Activated T-cell treated with anti-CD3 and anti-CD28 coated beads for 24 hours (primary cell): ENCODE results near the gene RPA1.
"Not testable (repeated sequence)": the region's sequence is repeated elsewhere in the genome, so short reads cannot be mapped to it uniquely, and the experiment has no call there.

Experiments
- DNase-seq: peaks from one replicate; pipeline ENCODE4 v3.0.0-alpha.2; 2020; ENCODE audit warnings: low read depth

RPA1 gene

DNA sequence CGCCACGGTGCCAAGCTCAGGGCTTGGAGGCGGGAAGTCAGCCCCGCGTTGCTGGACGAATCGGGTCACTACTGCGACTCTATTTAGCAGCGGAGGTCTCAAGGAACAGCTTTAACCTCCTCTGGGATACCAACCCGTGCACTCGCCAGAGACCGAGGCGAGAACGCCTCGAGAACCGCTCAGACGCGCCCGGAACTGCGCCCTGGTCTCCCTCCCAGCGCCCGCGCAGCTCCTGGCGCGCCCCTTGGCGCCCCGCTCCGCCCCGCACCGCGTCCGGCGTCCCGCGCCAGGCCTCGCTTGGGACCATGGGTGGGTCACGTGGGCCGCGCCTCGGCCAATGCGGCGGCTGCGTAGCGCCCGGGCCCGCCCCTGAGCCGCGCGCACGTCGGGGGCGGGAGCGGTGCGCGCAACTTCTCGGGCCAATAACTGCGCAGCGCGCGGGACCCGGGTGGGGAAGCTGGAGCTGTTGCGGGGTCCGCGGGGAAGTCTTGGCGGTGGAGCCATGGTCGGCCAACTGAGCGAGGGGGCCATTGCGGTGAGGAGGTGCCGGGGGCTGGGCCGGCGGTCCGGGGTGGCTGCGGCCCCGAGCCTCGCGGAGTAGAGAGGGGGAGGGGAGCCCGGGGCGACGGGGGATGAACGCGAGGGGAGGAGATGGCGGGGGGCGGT lies at the start of gene RPA1, which contains the start of gene SMYD4:
RPA1 (plus strand) TSS at position 414 of the 666 bp plus-strand sequence; CDS start at position 503, 89 bp downstream.
SMYD4 (minus strand) TSS at position 311 of the 666 bp plus-strand sequence. CDS start 1,908 bp downstream, outside the sequence.
- peak; percentile 85 for DNase-seq

DNA sequence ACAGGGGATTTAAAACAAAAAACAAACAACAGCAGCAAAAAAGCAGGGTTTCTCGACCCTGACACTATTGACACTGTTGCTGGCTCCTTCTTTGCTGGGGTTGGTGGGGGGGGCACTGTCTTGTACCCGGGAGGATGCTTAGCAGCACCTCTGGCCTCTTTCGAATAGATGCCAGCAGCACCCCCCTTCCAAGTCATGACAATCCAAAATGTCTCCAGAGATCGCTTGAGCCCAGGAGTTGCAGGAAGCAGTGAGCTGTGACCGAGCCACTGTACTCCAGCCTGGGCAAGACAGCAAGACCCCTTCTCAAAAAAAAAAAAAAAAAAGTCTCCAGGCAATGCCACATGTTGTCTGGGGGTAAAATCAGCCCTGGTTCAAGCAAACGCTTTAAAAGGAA lies 47.6 kb upstream of the RPA1 start:
- DNase-seq: no peak

DNA sequence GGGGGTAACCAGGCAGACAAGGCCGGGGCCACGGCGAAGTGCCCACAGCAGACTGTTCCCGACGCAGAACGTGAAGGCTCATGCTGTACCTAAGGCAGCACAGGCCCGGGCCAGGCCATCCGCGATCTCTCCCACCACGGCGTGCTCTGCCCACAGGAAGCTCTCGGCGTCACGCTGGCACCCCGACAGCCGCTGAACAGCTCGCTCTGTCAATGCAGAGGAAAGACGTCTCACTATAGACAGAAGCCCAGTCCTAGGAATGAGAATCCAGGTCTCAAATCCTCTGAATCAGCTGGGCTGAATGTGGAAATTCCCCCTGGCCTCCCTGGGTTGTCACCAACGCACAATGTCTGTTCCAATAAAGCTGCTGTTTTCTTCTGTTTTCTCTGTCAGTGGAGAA lies 46.5 kb upstream of the RPA1 start:
- DNase-seq: no peak

DNA sequence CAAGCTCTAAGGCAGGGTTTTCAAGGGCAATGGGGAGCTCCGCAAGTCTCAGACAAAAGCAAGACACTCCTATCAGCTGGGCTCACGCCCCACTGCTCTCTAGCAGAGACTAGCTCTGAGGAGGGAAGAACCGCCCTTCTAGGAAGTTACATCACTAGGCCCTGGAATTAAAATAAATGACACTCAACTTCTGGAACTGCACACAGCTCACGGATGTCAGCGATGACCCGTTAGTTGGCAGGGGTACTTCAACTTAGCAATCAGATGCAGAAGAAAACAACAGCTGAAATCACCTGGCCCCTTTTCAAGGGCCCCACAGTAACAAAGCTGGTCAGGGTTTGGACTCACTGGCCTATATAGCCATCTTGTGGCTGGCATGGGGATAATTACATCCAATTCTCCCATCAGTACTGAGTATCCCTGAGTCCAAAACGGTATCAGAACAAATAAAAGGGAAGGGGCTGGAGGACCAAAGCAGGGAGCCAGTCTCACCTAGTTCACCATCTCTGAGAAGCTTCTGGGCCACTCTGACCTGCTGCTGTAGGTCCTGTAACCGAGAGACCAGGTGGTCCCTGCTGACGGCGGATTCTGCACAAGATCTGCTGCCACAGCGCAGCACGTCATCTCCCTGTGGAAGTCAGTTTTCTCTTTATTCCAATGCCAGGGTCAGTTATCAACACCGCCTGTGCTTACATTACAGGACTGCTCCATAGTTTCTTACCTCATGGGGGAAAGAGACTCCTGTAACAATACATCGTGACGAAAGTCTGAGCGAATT lies 45.8 kb upstream of the RPA1 start:
- no peak for DNase-seq

DNA sequence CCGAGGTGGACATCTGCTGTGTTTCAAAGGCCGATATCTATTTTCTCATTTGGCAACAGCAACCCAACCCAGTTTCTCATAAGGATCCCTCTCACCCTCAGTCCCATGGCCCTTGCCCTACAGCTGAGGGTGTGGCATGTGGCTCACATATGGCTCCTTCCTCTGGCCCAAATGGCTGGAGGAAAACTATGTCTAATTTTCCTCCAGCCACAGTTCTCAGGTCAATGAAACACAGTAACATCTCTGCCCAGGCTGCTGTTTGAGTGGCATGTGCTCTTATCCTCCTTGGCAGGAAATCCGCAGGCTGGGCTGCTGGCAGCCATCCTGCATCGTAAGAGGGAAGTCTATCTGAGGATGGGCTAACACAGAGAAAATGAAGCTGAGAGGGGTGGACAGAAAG lies 43.9 kb upstream of the RPA1 start:
- no peak for DNase-seq

DNA sequence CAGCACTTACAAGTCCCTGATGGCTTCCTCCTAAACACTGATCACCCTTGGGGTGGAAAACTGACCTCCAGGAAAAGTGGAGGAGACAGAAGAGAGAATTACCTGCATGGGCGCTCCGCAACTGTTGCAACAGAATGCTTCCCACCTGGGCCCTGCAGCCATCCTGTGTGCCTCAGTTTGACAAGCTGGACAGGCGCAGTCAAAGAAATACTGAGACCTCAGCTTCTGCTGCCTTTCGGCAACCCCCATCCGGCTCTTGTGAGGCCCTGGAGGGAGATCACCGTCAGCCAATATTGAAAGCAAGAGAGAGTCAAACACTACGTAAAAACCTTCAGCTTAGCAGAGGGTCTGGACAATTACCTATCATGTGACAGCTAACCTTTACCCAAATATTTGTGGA lies 43.1 kb upstream of the RPA1 start:
- no peak for DNase-seq

DNA sequence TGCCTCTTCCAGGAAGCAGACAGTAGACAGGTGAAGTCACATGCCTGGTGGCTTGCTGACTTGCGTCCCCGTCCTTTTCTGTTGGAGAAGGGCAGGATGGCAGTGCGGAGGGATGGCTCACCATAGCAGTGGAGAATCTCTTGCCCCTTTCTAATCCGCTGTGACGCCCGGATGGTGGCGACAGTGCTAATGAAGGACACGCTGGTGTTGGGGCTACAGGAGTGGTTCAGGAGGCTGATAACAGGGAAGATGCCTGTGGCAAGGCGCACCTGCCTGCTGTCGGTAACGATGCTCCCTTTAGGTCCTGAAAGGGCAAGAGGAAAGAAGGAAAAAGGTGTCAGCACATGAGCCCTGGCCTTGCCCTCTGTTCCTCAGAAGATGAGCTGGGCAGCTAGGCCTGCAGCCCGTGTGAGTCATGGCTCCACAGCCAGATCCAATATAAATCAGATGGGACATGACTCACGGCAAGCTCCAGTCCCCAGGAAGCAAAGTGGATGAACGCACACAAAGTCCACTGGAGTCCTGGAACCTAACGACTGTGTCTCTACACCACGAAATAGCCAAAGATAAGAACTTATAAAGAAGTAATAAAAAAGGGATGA lies 42.4 kb upstream of the RPA1 start:
- no peak for DNase-seq

DNA sequence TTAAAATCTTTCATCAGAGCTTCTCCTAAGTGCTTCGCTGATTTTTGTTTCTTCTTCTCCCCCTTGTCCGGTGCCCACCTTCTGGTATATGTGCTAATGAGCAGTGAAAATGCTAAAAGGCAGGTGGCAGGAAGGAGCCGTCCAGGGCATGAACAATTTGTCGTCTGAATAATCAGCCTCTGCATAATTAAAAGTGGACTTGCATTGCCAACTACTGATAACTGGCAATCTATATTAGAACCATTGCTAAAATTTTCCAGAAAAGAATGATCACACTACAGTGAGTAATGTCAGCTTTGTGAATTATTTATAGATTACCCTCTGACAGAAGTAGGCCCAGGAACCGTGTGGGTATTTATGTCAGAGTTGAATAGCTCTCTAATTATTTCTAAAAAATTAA lies 39.9 kb upstream of the RPA1 start:
- no peak for DNase-seq

DNA sequence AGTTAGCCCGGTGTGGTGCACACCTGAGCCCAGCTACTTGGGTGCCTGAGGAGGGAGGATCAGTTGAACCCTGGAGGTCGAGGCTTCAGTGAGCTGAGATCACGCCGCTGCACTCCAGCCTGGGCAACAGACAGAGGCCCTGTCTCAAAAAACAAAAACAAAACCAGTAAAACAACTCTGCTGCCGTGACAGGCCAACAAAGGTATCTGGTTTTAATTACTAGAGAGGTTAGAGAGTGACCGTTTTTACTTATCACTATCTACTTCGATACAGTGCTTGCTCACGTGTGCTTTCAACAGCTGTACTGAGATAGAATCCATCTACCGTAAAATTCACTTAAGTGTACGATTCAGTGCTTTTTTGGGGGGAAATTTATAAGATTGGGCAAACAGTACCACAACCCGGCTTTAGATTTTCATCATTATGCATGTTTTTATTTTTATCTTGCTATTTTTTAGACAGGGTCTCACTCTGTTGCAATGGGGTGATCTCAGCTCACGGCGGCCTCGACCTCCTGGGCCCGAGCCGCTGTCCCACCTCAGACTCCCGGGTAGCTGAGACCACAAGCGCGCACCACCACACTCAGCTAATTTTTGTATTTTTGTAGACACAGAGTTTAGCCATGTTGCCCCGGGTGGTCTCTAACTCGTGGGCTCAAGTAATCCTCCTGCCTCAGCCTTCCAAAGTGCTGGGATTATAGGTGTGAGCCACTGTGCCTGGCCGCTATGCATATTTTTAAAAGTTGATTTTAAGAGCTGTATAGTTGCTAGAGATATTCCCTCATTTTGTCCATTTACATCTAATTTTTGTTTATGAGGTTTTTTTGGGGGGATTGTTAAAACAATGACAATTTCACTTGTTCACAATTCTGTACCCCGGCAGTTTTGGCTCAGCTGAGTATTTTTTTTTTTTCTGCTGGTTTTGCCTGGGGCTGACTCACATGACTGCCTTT lies 37.0 kb upstream of the RPA1 start:
- no peak for DNase-seq

DNA sequence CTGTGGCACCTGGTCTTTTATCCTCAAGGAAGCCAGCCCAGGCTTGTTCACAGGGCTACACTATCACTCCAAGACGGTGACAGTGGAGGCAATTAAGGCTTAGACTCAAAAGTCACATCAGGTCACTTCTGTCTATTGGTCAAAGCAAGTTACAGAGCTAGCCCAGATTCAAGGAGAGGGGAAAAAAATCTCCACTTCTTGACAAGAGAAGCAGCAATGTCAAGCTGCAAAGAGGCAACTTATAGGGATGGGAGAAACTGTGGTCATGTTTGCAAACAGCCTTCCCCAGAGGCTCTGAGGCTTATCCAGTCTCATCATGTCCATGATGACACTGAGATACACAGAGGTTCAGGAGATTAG lies 36.4 kb upstream of the RPA1 start:
- no peak for DNase-seq

DNA sequence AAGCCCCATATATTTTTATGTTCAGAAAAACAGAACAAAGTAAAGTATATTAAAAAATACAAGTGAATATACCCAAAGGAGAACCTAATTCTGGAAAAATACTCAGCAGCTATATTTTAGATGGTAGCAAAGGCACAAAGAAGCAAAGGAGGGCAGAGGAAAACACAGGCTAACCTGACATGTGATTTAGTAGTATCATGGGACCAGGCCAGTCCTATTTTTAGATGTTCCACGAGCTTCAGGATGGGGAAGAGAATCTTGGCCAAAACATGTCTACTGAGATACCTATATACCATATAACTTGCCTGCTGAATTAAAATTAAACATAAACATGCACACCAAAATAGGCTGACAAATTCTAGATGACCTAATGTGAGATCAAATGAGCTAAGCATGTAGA lies 33.0 kb upstream of the RPA1 start:
- DNase-seq: no peak

DNA sequence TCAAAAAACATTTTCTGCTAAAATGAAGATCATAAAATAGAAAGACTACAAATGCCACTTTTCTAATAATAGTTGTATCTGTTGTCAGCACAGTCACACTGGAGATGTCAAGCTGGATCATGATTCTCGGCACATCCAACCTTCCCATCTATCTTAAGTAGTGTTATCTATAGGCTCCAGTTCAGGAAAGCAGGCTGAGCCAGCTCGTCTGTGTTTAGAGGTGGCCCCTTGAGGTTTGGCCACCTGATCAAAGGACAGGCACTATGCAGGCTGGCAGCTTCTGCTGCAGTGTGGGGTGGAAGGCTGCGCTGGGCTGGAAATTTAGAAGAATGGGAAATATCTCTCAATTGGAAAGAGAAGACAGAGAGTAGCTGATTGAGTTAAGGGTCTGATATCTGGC lies 32.5 kb upstream of the RPA1 start:
- no peak for DNase-seq

DNA sequence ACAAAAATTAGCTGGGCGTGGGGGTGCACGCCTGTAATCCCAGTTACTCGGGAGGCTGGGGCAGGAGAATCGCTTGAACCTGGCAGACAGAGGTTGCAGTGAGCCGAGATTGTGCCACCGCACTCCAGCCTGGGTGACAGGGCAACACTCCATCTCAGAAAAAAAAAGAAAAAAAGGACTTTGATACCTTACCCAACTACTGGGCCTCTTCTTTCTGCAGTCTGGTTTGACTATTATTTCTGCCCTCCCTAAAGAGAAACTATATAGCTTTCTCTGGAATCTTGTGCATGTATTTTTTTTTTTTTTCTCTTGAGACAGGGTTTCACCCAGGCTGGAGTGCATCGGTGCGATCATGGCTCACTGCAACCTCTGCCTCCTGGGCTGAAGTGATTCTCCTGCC lies 32.0 kb upstream of the RPA1 start:
- not testable (repeated sequence) for DNase-seq

DNA sequence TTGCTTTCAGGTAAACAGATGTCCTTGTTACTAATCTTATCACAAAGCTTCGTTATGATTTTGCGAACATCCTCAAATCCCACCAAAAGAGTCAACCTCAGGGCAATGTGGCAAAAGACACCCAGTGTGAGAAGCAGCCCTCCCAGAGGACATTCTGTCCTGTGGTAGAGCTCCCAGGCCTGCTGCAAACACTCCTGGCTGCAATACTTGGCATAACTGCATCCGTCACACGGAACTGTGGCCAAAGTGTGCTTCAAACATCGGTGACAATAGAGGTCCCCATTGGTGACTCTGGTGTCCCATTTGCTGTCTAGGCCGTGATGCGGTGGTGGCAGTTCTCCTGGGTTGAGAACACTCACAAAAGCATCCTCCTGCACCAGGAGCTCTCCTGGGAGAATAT lies 29.6 kb upstream of the RPA1 start:
- DNase-seq: no peak

DNA sequence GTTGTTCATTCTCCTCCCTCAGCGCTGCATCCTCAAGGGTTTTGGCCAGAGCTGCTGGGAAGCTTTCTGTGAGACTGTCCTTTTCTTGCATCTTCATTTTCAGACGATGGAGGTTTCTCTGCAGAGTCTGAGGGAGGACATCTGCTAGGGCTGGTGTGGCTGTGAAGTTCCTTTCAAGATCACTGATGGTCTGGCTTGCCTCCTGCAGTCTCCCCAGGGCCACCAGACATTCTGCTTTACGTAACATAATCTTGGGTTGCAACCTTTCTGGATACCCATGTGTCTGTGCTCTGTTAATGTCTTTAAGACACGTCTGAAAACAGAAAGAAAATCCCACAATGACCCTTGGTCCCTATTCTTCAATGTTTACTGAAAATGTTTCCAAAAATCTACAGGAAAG lies 29.1 kb upstream of the RPA1 start:
- DNase-seq: no peak

DNA sequence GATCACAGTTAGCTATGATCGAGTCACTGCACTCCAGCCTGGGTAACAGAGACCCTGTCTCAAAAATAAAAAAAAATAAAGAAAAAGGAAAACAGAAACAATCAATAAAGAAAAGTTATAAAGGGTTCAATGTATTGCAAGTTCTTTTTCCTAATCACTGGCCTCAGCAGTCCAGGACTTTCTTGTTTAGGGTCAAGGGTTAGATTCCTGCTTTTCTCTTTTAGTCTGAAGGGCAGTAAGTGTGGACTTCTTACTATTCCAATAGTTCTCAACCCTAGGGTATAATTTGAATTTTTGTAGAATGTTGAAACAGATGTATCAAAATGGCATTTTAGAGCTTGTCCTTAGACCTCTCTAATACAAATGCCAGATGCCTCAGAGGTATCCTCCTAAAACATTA lies 27.4 kb upstream of the RPA1 start:
- no peak for DNase-seq

DNA sequence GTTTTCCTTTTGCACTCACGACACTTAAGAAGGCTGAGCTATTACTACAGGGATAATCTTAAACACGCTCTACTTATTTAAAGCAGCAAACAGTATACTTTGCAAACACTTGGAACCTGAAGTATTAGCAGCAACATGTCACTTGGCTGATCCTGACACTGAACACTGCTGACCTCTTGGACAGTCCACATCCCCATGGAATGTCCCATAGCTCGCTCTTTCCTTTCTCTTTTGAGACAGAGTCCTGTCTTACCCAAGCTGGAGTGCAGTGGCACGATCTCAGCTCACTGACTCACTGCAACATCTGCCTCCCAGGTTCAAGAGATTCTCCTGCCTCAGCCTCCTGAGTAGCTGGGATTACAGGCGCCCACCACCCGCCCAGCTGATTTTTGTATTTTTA lies 26.5 kb upstream of the RPA1 start:
- no peak for DNase-seq

DNA sequence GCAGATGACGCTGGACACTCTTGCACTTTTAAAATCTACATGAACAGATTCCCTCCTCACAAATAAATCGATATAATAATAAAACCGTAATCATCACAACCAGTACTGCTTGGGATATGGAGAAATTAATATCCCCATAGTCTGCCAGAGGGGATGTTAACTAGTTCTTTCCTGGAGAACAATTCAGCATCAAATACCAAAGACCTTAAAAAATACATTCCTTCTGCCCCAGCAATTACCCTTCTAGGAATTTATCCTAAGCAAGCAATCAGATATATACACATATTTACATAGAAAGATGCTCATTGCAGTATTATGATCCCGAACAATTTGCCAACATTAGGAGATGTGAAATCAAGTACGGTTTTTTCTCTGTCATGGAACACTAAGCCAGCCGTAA lies 21.9 kb upstream of the RPA1 start:
- no peak for DNase-seq

DNA sequence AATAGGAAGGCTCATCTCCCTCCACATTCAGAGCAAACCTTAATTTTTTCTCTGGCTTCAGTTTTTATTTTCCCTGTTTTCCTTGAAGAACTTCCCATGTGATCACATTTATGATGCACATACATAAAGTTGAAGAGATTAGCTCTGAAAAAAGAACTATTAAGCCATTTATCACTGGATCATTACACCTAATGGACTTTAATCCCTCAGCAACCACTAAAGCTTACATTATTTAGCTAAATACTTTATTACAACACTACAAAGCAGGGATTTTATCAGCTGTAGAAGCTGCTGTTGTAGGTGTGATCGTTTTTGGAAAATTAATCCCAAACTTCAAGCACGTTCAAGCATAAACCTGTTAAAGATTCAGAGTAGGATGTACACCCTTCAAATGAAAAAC lies 21.2 kb upstream of the RPA1 start:
- no peak for DNase-seq

DNA sequence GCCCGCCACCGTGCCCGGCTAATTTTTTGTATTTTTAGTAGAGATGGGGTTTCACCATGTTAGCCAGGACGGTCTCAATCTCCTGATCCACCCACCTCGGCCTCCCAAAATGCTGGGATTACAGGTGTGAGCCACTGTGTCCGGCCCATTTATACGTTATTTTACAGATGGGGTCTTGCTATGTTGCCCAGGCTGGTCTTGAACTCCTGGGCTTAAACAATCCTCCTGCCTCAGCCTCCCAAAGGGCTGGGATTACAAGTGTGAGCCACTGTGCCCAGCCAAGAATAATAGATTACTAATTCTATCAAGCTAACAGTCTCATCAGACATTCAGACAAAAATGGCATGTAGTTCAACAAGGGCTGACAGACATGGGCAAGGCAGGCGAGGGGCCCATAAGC lies 20.0 kb upstream of the RPA1 start:
- not testable (repeated sequence) for DNase-seq

DNA sequence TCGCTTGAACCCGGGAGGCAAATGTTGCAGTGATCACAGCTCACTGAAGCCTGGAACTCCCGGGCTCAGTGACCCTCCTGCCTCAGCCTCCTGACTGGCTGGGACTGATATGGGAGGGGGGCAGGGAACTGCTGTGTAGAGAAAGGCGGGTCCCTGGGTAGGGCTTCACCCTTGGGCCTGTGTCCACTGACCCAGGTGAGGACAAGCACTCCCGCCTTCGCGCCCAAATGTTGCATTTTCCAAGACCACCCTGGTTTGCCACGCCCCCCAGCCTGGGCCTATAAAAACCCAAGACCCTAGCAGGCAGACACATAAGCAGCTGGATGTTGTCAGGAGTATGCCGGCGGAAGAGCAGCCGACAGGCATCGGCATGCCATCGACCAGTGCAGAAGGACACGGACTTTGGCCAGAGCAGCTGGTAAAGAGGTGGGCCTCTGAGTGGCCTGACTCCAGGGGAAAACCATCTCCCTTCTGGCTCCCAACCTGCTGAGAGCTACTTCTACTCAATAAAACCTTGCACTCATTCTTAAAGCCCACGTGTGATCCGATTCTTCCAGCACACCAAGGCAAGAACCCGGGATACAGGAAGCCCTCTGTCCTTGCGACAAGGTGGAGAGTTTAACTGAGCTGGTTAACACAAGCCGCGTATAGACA lies 19.2 kb upstream of the RPA1 start:
- DNase-seq: no peak

DNA sequence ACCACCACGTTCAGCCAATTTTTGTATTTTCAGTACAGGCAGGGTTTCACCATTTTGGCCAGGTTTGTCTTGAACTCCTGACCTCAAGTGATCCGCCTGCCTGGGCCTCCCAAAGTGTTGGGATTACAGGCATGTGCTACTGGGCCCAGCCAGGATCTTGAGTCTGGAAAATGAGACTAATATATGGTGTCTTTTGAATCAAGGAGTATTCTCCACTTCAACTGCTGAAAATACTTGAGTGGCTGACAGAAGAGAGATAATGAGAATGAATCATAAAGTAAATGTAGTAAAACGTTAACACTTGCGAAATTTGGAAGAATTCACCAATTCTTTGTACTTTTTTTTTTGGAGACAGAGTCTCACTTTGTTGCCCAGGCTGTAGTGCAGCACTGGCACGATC lies 16.7 kb upstream of the RPA1 start:
- DNase-seq: no peak
